ENCODE data around the gene LRRC34. TPM values are rescaled to one million over a fixed set of nuclear protein-coding genes. Genes with fewer than 3 reads are reported as not detected.

The LRRC34 gene
- total RNA-seq, 1 experiment from 2014 or later = 1.8 TPM

- H3K4me2 ChIP-seq (ENCODE audit: low read length) = peak overlapping the region; percentile 95
- no TSS peak for BruUV-seq (replicated peaks)
- no peaks in the 10 kb centered on the region for H3K27me3 ChIP-seq (ENCODE audit: low read length)
- H3K9me2 ChIP-seq (replicated peaks; ENCODE audit: low read length) = no peaks in the 10 kb centered on the region
- POLR2A ChIA-PET (ENCODE audit: unreplicated experiment) = no interaction called here
- H3K79me2 ChIP-seq (ENCODE audit: low read length) = no peaks in the 10 kb centered on the region
- no peaks in the 10 kb centered on the region for H3F3A ChIP-seq (ENCODE audit: low read length, unreplicated experiment)
- H2AFZ ChIP-seq (ENCODE audit: low read length) = peak overlapping the region; percentile 85
- H3K27ac ChIP-seq (ENCODE audit: low read length) = no peak overlapping the region
- H3K4me3 ChIP-seq (ENCODE audit: low read length) = peak overlapping the region; percentile 75
- H3K36me3 ChIP-seq (ENCODE audit: low read depth, low read length) = no peaks in the 10 kb centered on the region
- H3K4me1 ChIP-seq (ENCODE audit: insufficient read depth, low read length) = peaks cover 15% of the 10 kb centered on the region; the same call in 1 of the 2 replicates
- ATAC-seq (no peak), DNase-seq (no peak)
- intact Hi-C loops (cut with micrococcal nuclease) = loop anchor here (5.0 kb wide), 1 partner anchor 41 kb away; the partner anchor contains the start of gene MYNN
- TF ChIP-seq, protein P1, sequence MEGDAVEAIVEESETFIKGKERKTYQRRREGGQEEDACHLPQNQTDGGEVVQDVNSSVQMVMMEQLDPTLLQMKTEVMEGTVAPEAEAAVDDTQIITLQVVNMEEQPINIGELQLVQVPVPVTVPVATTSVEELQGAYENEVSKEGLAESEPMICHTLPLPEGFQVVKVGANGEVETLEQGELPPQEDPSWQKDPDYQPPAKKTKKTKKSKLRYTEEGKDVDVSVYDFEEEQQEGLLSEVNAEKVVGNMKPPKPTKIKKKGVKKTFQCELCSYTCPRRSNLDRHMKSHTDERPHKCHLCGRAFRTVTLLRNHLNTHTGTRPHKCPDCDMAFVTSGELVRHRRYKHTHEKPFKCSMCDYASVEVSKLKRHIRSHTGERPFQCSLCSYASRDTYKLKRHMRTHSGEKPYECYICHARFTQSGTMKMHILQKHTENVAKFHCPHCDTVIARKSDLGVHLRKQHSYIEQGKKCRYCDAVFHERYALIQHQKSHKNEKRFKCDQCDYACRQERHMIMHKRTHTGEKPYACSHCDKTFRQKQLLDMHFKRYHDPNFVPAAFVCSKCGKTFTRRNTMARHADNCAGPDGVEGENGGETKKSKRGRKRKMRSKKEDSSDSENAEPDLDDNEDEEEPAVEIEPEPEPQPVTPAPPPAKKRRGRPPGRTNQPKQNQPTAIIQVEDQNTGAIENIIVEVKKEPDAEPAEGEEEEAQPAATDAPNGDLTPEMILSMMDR (conservative IDR thresholded peaks at IDR 0.05; ENCODE audit: low read depth, low read length) = no peak
- no peak for TF ChIP-seq EZH2 (IDR thresholded peaks at IDR 0.05; ENCODE audit: low read length, unreplicated experiment)
- TF ChIP-seq EZH2phosphoT487 (IDR thresholded peaks at IDR 0.05; ENCODE audit: borderline replicate concordance, low read length) = no peak
- CTCF ChIA-PET = no interaction called here
- H4K20me1 ChIP-seq (ENCODE audit: low read length) = no peaks in the 10 kb centered on the region
- peak overlapping the region; percentile 67; the same call in 1 of the 2 replicates for H3K9ac ChIP-seq (ENCODE audit: low read length)
- no peaks in the 10 kb centered on the region for H3K9me3 ChIP-seq (ENCODE audit: low read length)
These were observed 574 bp upstream of the LRRC34 start for GRCh38 chr3:169813278-169813677.

GRCh38 chr3:169811631-169812331 is 923 bp downstream of the LRRC34 start:
- ATAC-seq = peak; percentile 67
- H3K4me3 ChIP-seq (ENCODE audit: low read length) = peak overlapping the region; percentile 75
- H3K79me2 ChIP-seq (ENCODE audit: low read length) = no peaks in the 10 kb centered on the region
- ChIA-PET CTCF (no interaction called here), POLR2A (ENCODE audit: unreplicated experiment) (no interaction called here)
- no peaks in the 10 kb centered on the region for H3K9me2 ChIP-seq (replicated peaks; ENCODE audit: low read length)
- no peaks in the 10 kb centered on the region for H3K9me3 ChIP-seq (ENCODE audit: low read length)
- peak overlapping the region; percentile 10; the same call in 1 of the 2 replicates for H3K27ac ChIP-seq (ENCODE audit: low read length)
- H3K4me2 ChIP-seq (ENCODE audit: low read length) = peak overlapping the region; percentile 95
- H3K9ac ChIP-seq (ENCODE audit: low read length) = peak overlapping the region; percentile 67
- H4K20me1 ChIP-seq (ENCODE audit: low read length) = no peaks in the 10 kb centered on the region
- no peak for TF ChIP-seq EZH2phosphoT487 (IDR thresholded peaks at IDR 0.05; ENCODE audit: borderline replicate concordance, low read length)
- TF ChIP-seq, protein P1 (conservative IDR thresholded peaks at IDR 0.05; ENCODE audit: low read depth, low read length) = no peak
- TF ChIP-seq EZH2 (IDR thresholded peaks at IDR 0.05; ENCODE audit: low read length, unreplicated experiment) = no peak
- BruUV-seq (replicated peaks) = no TSS peak
- no peaks in the 10 kb centered on the region for H3K27me3 ChIP-seq (ENCODE audit: low read length)
- peak; percentile 72 for DNase-seq
- H2AFZ ChIP-seq (ENCODE audit: low read length) = peak overlapping the region; percentile 85
- intact Hi-C loops (cut with micrococcal nuclease) = loop anchor here (5.0 kb wide), 1 partner anchor 39 kb away; the partner anchor contains the start of gene MYNN
- peaks cover 15% of the 10 kb centered on the region; the same call in 1 of the 2 replicates for H3K4me1 ChIP-seq (ENCODE audit: insufficient read depth, low read length)
- H3F3A ChIP-seq (ENCODE audit: low read length, unreplicated experiment) = no peaks in the 10 kb centered on the region
- no peaks in the 10 kb centered on the region for H3K36me3 ChIP-seq (ENCODE audit: low read depth, low read length)

DNA sequence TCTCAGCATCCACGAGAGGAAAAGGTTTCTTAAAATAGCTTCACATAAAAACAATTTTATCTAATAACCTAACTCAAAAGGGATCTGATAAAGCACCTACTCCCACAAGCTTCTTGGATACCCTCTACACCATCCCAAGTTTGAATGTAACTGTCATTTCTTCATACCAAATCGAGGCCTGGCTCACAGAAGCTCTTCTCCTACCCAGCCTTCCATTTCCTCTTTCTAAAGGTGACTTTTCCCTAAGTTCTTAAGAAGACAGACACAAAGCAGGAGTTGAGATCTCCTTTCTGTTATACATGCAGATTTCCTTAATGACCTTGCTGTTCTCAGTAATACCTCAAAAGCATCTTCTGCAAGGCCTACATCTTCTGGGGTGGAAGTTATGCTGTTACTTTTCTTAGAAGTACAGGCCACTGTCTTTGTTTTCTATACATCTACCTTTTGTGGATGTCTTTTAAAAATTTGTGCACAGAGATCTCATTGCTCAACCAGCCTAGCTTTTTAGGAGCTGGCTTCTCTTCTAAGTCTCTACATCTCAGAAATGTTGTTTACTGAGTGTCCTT is 3.4 kb downstream of the LRRC34 start:
- H3K4me1 ChIP-seq (ENCODE audit: insufficient read depth, low read length) = peaks cover 15% of the 10 kb centered on the region; the same call in 1 of the 2 replicates
- H3K9ac ChIP-seq (ENCODE audit: low read length) = no peak overlapping the region
- H3K79me2 ChIP-seq (ENCODE audit: low read length) = no peaks in the 10 kb centered on the region
- DNase-seq (no peak), ATAC-seq (no peak)
- ChIA-PET POLR2A (ENCODE audit: unreplicated experiment) (no interaction called here), CTCF (no interaction called here)
- no peak overlapping the region for H3K4me3 ChIP-seq (ENCODE audit: low read length)
- no peaks in the 10 kb centered on the region for H3K9me3 ChIP-seq (ENCODE audit: low read length)
- no peak overlapping the region for H3K27ac ChIP-seq (ENCODE audit: low read length)
- no peak for TF ChIP-seq EZH2 (IDR thresholded peaks at IDR 0.05; ENCODE audit: low read length, unreplicated experiment)
- TF ChIP-seq, protein P1 (conservative IDR thresholded peaks at IDR 0.05; ENCODE audit: low read depth, low read length) = no peak
- TF ChIP-seq EZH2phosphoT487 (IDR thresholded peaks at IDR 0.05; ENCODE audit: borderline replicate concordance, low read length) = no peak
- H3F3A ChIP-seq (ENCODE audit: low read length, unreplicated experiment) = no peaks in the 10 kb centered on the region
- no peaks in the 10 kb centered on the region for H3K36me3 ChIP-seq (ENCODE audit: low read depth, low read length)
- H3K4me2 ChIP-seq (ENCODE audit: low read length) = no peak overlapping the region
- H2AFZ ChIP-seq (ENCODE audit: low read length) = no peak overlapping the region
- intact Hi-C loops (cut with micrococcal nuclease) = no loop called here
- no peaks in the 10 kb centered on the region for H4K20me1 ChIP-seq (ENCODE audit: low read length)
- H3K9me2 ChIP-seq (replicated peaks; ENCODE audit: low read length) = no peaks in the 10 kb centered on the region
- no peaks in the 10 kb centered on the region for H3K27me3 ChIP-seq (ENCODE audit: low read length)
- no TSS peak for BruUV-seq (replicated peaks)
